Mesothelial cell of epicardium (in vitro differentiated cells): ENCODE data around the gene PIGX. TPM values are rescaled to one million over a fixed set of nuclear protein-coding genes. Genes with fewer than 3 reads are reported as not detected.
"Not testable (repeated sequence)": the region's sequence is repeated elsewhere in the genome, so short reads cannot be mapped to it uniquely, and the experiment has no call there.

Experiments used
- DNase-seq, 2 experiments: peaks; one replicate each; pipeline ENCODE4 v3.0.0; 2021; ENCODE audit warnings: low spot score in 2 of 2; ENCODE audit not compliant: unreplicated experiment in 2 of 2
- H3K27ac Mint-ChIP-seq: 2 replicates; pipeline ENCODE4 v1.8.0; 2021; ENCODE audit warnings: mixed read lengths
- H3K27me3 Mint-ChIP-seq: 2 replicates; pipeline ENCODE4 v1.8.0; 2021; ENCODE audit warnings: low read depth, mixed read lengths
- H3K36me3 Mint-ChIP-seq: 2 replicates; pipeline ENCODE4 v1.8.0; 2021; ENCODE audit warnings: mixed read lengths
- H3K4me1 Mint-ChIP-seq: 2 replicates; pipeline ENCODE4 v1.8.0; 2021; ENCODE audit warnings: mixed read lengths
- H3K4me3 Mint-ChIP-seq: 2 replicates; pipeline ENCODE4 v1.8.0; 2021; ENCODE audit warnings: mild to moderate bottlenecking, moderate library complexity, mixed read lengths
- H3K9me3 Mint-ChIP-seq: 2 replicates; pipeline ENCODE4 v1.8.0; 2021; ENCODE audit warnings: mixed read lengths
- CTCF ChIP-seq: fragments of 200-600 bp; sonication (generic); IDR thresholded peaks from one replicate; pipeline ENCODE4 v1.5.0; 2021; ENCODE audit warnings: antibody characterized with exemption; ENCODE audit not compliant: unreplicated experiment
- total RNA-seq: library from RNA; stranded (reverse); gene quantifications from 3 replicates; pipeline ENCODE4 v1.2.1, GENCODE V29; 2021

PIGX gene
- total RNA-seq, 1 donor from 2014 or later = 26.4 TPM

GRCh38 chr3:196707566-196707965 lies 4.6 kb upstream of the PIGX start:
- Mint-ChIP-seq H3K36me3 (no peaks in the 10 kb centered on the region), H3K4me3 (no peak overlapping the region), H3K9me3 (no peaks in the 10 kb centered on the region), H3K27me3 (peaks cover 1% of the 10 kb centered on the region), H3K4me1 (peaks cover 7% of the 10 kb centered on the region), H3K27ac (no peak overlapping the region)
- no peak for DNase-seq
- no peak for TF ChIP-seq CTCF

GRCh38 chr3:196708467-196708866 lies 3.7 kb upstream of the PIGX start:
- Mint-ChIP-seq H3K27ac (no peak overlapping the region), H3K36me3 (no peaks in the 10 kb centered on the region), H3K27me3 (no peaks in the 10 kb centered on the region), H3K4me3 (no peak overlapping the region), H3K9me3 (no peaks in the 10 kb centered on the region), H3K4me1 (peaks cover 14% of the 10 kb centered on the region)
- DNase-seq = no peak
- no peak for TF ChIP-seq CTCF

- H3K36me3 Mint-ChIP-seq = peaks cover 3% of the 10 kb centered on the region
- no peaks in the 10 kb centered on the region for H3K27me3 Mint-ChIP-seq
- no peaks in the 10 kb centered on the region for H3K9me3 Mint-ChIP-seq
- H3K27ac Mint-ChIP-seq = peak overlapping the region; percentile 91
- peaks cover 15% of the 10 kb centered on the region for H3K4me1 Mint-ChIP-seq
- H3K4me3 Mint-ChIP-seq = peak overlapping the region; percentile 80
- TF ChIP-seq CTCF = no peak
- no peak for DNase-seq
Measured at GRCh38 chr3:196712514-196713413, 587 bp downstream of the PIGX start.

DNA sequence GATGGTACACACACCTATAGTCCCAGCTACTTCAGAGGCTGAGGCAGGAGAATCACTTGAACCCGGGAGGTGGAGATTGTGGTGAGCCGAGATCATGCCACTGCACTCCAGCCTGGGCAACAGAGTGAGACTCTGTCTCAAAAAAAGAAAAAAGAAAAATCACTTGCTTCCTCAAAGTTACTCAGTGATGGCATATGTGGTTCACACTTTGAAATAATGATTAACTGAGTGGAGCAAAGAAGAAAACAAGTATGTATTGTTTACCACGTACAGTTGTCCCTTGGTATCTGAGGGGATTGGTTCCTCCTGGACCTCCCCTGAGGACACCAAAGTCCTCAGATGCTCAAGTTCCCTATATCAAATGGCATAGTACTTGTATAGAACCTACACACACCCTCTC lies 5.0 kb downstream of the PIGX start:
- peaks cover 29% of the 10 kb centered on the region for H3K36me3 Mint-ChIP-seq
- not testable (repeated sequence) for DNase-seq, H3K4me1 Mint-ChIP-seq, H3K4me3 Mint-ChIP-seq, H3K27me3 Mint-ChIP-seq, H3K27ac Mint-ChIP-seq
- H3K9me3 Mint-ChIP-seq = peaks cover 22% of the 10 kb centered on the region

GRCh38 chr3:196721097-196721496 lies 8.9 kb downstream of the PIGX start:
- no peak for TF ChIP-seq CTCF
- no peak for DNase-seq
- Mint-ChIP-seq H3K36me3 (peaks cover 35% of the 10 kb centered on the region), H3K27ac (no peak overlapping the region), H3K27me3 (no peaks in the 10 kb centered on the region), H3K4me1 (no peaks in the 10 kb centered on the region), H3K4me3 (no peak overlapping the region), H3K9me3 (peaks cover 22% of the 10 kb centered on the region)

DNA sequence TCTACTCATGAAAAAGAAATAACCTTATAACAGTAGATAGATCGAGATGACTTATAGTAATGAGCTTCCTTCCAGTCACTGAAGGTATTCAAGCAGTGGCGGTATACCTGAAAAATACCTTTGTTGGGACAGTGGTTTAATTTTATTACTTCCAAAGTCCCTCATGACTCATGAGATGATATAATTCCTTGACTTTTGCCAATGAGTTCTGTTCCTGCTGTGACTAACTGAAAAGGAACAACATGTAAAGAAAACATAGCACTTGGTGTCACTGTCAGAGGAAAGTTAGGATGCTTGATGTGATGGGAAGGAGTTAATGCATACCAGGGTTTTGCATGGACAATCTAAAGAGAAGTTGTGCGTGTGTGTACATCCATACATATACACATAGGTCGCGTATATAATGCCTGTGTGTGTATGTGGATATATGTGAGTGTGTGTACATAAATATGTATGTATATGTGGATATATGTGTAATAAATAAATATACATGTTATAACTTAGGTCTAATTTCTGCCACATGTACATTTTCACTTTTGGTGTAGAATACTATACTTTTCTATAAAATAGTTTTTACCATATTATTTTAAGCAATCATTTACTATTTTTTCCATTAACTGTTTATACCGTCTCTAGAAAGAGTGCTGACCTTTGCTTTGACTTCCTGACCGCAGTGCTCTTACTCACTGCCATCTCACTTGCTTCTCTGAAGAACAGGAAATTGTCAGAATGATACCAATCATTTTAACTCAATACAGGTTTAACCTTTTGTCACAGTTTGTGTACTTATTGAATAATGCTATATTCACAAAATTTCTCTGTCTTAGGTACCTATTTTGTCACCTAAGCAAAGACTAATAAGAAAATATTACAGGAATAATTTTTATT lies 14.9 kb downstream of the PIGX start:
- DNase-seq = no peak
- no peaks in the 10 kb centered on the region for H3K9me3 Mint-ChIP-seq
- TF ChIP-seq CTCF = no peak
- H3K27ac Mint-ChIP-seq = no peak overlapping the region
- H3K27me3 Mint-ChIP-seq = no peaks in the 10 kb centered on the region
- no peaks in the 10 kb centered on the region for H3K4me1 Mint-ChIP-seq
- H3K36me3 Mint-ChIP-seq = peaks cover 21% of the 10 kb centered on the region
- H3K4me3 Mint-ChIP-seq = no peak overlapping the region
